ENCODE measurements around the gene HAUS3. TPM values are rescaled to one million over a fixed set of nuclear protein-coding genes. Genes with fewer than 3 reads are reported as not detected.
A peak's percentile ranks its signal among the peaks of the same experiment; 100 is the strongest.
"Not testable (repeated sequence)": the region's sequence is repeated elsewhere in the genome, so short reads cannot be mapped to it uniquely, and the experiment has no call there.

HAUS3 gene
- polyA plus RNA-seq, 1 donor: 12.3 TPM

GRCh38 chr4:2220016-2220630 lies 21.8 kb downstream of the HAUS3 start:
- peak; percentile 43 for DNase-seq (ENCODE audit: low read depth)

DNA sequence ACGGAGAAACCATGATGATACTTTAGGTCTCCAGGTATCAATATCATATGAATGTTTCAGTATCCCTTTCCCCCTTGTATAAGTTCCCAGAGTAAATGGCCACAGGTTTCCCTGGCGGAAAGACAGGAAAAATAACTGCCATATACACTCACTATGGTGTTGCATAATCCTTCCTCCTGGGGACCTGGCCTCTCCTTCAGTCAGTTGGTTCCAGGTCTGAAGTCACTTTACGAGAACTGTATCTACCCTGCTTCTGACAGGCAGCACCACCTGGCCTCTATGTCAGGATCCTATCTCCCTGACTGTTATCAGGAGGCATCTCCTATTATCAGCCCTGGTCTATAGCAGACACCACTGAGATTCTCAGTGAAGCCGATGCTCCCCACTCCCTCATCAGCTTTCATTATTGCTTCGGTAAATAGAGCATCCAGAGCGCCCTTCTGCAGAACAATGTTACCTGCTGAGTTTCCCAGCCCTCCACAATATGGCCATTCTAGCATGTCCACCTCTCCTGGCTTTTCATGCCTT lies 22.6 kb downstream of the HAUS3 start:
- no peak for DNase-seq (ENCODE audit: low read depth)

- no peak for DNase-seq (ENCODE audit: low read depth)
Measured at GRCh38 chr4:2218436-2218835, 23.5 kb downstream of the HAUS3 start.

DNA sequence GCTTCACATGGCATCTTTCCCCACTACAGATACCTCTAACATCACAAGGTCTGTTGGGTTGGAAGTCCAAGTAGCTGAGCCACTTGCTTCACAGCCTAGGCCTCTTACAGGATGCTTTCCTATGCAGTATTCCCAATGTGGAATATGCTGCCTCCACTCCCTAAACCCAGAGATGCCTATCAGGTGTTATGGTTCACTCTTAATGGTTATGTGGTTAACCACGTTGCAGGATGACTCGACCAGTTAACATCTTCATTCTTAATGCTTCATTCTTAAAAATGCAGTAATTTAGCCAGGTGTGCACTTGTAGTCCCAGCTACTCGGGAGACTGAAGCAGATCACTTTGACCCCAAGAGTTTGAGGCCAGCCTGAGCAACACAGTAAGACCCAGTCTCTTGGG lies 24.2 kb downstream of the HAUS3 start:
- no peak for DNase-seq (ENCODE audit: low read depth)

- DNase-seq (ENCODE audit: low read depth): no peak
Measured at GRCh38 chr4:2212831-2213230, 29.1 kb downstream of the HAUS3 start.

DNA sequence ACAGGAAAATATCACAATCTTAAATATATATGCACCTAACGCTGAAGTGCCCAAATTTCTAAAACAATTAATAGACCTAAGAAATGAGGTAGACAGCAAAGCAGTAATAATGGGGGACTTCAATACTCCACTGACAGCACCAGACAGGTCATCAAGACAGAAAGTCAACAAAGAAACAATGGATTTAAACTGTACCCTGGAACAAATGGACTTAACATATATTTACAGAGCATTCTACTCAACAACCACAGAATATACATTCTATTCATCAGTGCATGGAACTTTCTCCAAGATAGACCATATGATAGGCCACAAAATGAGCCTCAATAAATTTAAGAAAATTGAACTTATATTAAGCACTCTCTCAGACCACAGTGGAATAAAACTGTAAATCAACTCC lies 39.1 kb downstream of the HAUS3 start:
- not testable (repeated sequence) for DNase-seq (ENCODE audit: low read depth)

DNA sequence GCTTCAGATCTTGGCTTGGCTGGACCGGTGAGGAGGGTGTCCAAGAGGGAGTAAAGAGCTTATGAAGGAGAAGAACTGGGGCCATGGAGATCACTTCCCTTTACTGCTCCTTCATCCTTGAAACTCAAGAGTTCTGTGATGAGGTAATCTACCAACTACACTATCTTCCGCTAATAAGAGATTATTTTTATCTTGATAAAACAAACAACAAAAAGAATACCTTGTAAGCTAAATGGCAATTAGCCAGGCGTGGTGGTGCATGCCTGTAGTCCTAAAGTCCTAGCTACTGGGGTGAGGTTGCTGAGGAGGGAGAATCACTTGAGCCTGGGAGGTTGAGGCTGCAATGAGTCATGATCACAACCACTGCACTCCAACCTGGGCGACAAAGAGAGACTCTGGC lies 47.4 kb downstream of the HAUS3 start:
- no peak for DNase-seq (ENCODE audit: low read depth)

DNA sequence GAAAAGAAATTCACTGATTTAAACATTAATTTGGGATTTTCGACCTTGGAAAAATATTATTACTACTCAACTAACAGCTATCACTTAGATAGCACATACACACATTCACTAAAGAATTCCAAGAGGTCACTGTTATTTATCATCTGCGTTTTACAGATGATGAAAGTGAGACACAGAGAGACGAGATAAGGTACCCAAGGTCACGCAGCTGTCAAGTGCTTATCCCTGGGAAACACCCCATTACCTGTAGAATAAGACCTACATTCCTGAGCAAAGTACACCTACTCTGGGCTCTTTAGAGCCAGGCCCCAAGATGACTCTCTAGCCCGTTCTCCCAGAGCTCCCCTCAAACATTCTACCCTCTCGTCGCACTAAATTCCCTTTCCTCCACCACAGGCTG lies 48.6 kb downstream of the HAUS3 start:
- DNase-seq (ENCODE audit: low read depth): no peak

GRCh38 chr4:2186865-2187172 lies 55.1 kb downstream of the HAUS3 start:
- no peak for DNase-seq (ENCODE audit: low read depth)

DNA sequence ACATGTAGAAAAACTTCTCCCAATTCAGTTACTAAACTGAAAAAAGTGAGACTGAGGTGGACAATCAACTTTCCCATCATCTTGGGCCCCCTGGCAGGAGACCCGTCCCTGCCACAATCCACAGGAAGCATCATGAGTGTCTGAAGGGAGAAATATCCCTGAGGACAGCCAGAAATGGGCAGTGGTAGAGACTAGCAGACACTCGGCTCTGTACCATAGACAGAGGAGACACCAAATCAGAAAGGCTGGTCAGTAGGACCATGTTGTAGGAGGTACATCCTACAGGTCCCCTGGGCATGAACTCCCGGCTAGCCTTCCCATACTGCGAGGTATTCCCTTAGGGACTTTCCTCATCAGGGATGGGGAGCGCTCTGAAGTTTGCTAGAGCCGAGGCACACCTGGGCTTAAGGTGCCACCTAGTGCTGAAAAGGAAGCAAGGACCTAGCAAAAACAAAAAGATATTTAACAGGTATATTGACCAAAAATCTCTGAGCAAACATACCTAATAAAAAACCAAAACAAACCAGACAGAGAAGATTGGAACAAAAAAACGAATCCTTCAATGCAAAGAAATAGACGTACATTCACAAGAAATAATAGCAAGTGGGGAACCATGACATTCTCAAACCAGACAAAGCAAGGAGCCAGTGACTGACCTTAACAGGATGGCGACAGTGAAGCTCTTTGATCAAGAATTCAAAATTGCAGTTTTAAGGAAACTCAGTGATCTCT lies 55.6 kb downstream of the HAUS3 start:
- no peak for DNase-seq (ENCODE audit: low read depth)

- DNase-seq (ENCODE audit: low read depth): no peak
Measured at GRCh38 chr4:2183394-2183793, 58.5 kb downstream of the HAUS3 start.

- DNase-seq (ENCODE audit: low read depth): no peak
Measured at GRCh38 chr4:2182994-2183393, 58.9 kb downstream of the HAUS3 start.

DNA sequence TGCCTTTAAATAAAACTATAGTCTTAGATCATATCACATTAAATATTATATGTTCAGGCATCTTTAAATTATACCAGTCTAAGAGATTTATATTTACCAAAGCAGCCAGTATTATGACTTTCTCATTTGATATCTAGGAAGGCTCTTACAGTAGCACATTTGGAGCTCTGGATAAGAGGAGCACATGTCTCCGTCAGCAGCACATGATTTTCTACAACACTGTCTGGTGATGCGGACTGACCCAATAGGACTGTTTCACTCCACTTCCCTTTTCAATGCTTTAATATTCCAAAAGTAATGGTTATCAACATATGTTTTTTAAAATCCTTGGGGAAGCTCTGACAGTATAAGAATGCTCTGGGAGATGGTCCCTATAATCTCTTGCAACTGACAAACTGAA lies 61.5 kb downstream of the HAUS3 start:
- no peak for DNase-seq (ENCODE audit: low read depth)

DNA sequence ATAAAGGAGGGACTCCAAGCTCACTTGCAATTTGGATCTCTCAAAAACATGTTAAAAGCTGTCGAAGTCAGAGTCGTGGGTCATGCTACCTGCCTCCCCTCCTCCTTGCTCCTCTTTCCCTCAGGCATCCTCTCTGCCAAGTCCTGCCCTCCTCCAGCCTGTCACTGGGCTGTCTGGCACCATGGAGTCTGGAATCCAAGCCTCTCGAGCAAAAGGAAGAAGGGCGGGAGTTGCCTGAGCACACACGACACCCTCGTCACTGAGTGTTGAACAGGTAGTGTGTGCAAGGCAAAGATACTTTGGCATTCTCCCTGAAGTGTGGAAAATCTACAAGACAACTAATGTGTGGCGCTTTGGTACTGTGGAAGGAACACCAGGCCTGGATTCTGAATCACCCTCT lies 62.2 kb downstream of the HAUS3 start:
- DNase-seq (ENCODE audit: low read depth): no peak

DNA sequence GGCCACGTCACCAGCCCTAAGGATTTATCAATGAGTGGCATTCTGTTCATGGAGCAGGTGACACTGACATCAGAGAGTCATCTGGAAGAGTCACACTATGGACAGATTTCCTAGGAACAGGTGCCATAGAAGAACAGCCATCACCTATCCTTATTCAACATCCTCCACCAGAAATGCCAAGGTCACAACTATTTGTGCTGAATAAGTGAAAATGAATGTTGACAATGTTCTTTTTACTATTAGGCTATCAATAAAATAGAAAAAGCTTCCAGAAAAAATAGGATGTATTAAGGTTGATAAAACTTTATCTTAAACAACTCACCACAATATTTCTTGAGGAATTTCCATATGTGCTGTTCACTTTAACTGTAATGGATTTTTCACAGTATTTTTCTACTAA lies 62.9 kb downstream of the HAUS3 start:
- DNase-seq (ENCODE audit: low read depth): no peak

Other genes with a start within 250 kb of the HAUS3 start
- 21.7 TPM for gene NELFA, start 233.1 kb downstream of the HAUS3 start, polyA plus RNA-seq (ENCODE audit: insufficient read length)
- gene NAT8L, start 182.8 kb downstream of the HAUS3 start, polyA plus RNA-seq (ENCODE audit: insufficient read length): 4.3 TPM
- gene POLN, start within 50 bp of the HAUS3 start, polyA plus RNA-seq (ENCODE audit: insufficient read length): 3.0 TPM
- 59.0 TPM for gene MXD4, start 20.0 kb upstream of the HAUS3 start, polyA plus RNA-seq (ENCODE audit: insufficient read length)
- gene ZFYVE28, start 176.5 kb upstream of the HAUS3 start, polyA plus RNA-seq (ENCODE audit: insufficient read length): 1.7 TPM
- gene CFAP99, start 176.8 kb upstream of the HAUS3 start, polyA plus RNA-seq (ENCODE audit: insufficient read length): 0.15 TPM
- gene RNF4, start 227.0 kb upstream of the HAUS3 start, polyA plus RNA-seq (ENCODE audit: insufficient read length): 34.0 TPM

Data from forelimb muscle (tissue), 1 donor.